Mesothelial cell of epicardium (in vitro differentiated cells): ENCODE results near the gene SESTD1. TPM values are rescaled to one million over a fixed set of nuclear protein-coding genes. Genes with fewer than 3 reads are reported as not detected.

Experiments used
- DNase-seq, 2 experiments: peaks; one replicate each; pipeline ENCODE4 v3.0.0; 2021; ENCODE audit warnings: low spot score in 2 of 2; ENCODE audit not compliant: unreplicated experiment in 2 of 2
- H3K27ac Mint-ChIP-seq: 2 replicates; pipeline ENCODE4 v1.8.0; 2021; ENCODE audit warnings: mixed read lengths
- H3K27me3 Mint-ChIP-seq: 2 replicates; pipeline ENCODE4 v1.8.0; 2021; ENCODE audit warnings: low read depth, mixed read lengths
- H3K36me3 Mint-ChIP-seq: 2 replicates; pipeline ENCODE4 v1.8.0; 2021; ENCODE audit warnings: mixed read lengths
- H3K4me1 Mint-ChIP-seq: 2 replicates; pipeline ENCODE4 v1.8.0; 2021; ENCODE audit warnings: mixed read lengths
- H3K4me3 Mint-ChIP-seq: 2 replicates; pipeline ENCODE4 v1.8.0; 2021; ENCODE audit warnings: mild to moderate bottlenecking, moderate library complexity, mixed read lengths
- H3K9me3 Mint-ChIP-seq: 2 replicates; pipeline ENCODE4 v1.8.0; 2021; ENCODE audit warnings: mixed read lengths
- total RNA-seq: library from RNA; stranded (reverse); gene quantifications from 3 replicates; pipeline ENCODE4 v1.2.1, GENCODE V29; 2021
- TF ChIP-seq, protein P1 (sequence below): fragments of 200-600 bp; sonication (generic); IDR thresholded peaks from one replicate; pipeline ENCODE4 v1.5.0; 2021; ENCODE audit warnings: antibody characterized with exemption; ENCODE audit not compliant: unreplicated experiment

The SESTD1 gene
- total RNA-seq, 1 donor from 2014 or later: 56.9 TPM

DNA sequence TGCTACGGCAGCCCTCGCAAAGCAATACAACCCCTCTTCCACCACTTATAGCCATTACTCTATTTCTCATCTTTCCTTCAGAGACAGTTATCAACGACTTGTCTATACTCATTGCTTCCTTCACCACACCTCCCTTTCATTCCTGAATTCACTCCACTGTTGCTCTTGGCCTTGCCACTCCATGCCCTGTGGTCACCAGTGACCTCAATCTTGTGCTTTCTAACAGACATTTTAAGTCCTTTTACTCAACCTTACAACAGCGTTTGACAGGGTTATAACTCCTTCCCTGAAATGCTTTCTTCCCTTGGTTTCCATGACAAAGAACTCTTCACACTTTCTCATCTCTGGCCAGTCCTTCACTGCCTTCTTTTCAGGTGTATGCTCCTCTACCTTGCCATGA, 124.1 kb downstream of the SESTD1 start:
- H3K4me3 Mint-ChIP-seq: no peak overlapping the region
- H3K27me3 Mint-ChIP-seq: no peaks in the 10 kb centered on the region
- no peaks in the 10 kb centered on the region for H3K4me1 Mint-ChIP-seq
- no peaks in the 10 kb centered on the region for H3K9me3 Mint-ChIP-seq
- TF ChIP-seq, protein P1, sequence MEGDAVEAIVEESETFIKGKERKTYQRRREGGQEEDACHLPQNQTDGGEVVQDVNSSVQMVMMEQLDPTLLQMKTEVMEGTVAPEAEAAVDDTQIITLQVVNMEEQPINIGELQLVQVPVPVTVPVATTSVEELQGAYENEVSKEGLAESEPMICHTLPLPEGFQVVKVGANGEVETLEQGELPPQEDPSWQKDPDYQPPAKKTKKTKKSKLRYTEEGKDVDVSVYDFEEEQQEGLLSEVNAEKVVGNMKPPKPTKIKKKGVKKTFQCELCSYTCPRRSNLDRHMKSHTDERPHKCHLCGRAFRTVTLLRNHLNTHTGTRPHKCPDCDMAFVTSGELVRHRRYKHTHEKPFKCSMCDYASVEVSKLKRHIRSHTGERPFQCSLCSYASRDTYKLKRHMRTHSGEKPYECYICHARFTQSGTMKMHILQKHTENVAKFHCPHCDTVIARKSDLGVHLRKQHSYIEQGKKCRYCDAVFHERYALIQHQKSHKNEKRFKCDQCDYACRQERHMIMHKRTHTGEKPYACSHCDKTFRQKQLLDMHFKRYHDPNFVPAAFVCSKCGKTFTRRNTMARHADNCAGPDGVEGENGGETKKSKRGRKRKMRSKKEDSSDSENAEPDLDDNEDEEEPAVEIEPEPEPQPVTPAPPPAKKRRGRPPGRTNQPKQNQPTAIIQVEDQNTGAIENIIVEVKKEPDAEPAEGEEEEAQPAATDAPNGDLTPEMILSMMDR: no peak
- DNase-seq: no peak
- H3K36me3 Mint-ChIP-seq: peaks cover 6% of the 10 kb centered on the region
- H3K27ac Mint-ChIP-seq: no peak overlapping the region

DNA sequence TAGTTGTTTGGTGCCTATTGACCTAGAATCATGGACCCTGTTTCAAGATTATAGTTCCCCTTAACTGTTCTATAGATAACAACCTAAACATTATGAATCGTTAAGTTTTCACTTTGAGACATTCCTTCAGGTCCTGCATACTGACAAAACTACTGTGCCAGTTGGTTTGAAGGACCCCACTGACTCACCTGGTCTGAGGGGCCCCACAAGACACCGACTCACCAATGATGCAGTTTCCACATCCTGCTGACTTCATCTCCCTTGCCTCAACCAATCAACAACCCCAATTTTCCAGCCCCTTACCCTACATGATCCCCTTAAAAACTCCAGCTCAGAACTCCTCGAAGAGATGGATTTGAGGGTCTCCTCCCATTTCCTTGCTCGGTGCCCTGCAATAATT, 125.1 kb downstream of the SESTD1 start:
- H3K27me3 Mint-ChIP-seq: no peaks in the 10 kb centered on the region
- no peak overlapping the region for H3K4me3 Mint-ChIP-seq
- no peaks in the 10 kb centered on the region for H3K9me3 Mint-ChIP-seq
- TF ChIP-seq, protein P1: no peak
- DNase-seq: no peak
- H3K4me1 Mint-ChIP-seq: no peaks in the 10 kb centered on the region
- no peak overlapping the region for H3K27ac Mint-ChIP-seq
- peaks cover 6% of the 10 kb centered on the region for H3K36me3 Mint-ChIP-seq

GRCh38 chr2:179137200-179137759, 127.4 kb downstream of the SESTD1 start:
- no peak for DNase-seq
- TF ChIP-seq, protein P1: no peak
- Mint-ChIP-seq H3K4me3 (no peak overlapping the region), H3K36me3 (no peaks in the 10 kb centered on the region), H3K9me3 (no peaks in the 10 kb centered on the region), H3K27ac (no peak overlapping the region), H3K4me1 (no peaks in the 10 kb centered on the region), H3K27me3 (no peaks in the 10 kb centered on the region)

DNA sequence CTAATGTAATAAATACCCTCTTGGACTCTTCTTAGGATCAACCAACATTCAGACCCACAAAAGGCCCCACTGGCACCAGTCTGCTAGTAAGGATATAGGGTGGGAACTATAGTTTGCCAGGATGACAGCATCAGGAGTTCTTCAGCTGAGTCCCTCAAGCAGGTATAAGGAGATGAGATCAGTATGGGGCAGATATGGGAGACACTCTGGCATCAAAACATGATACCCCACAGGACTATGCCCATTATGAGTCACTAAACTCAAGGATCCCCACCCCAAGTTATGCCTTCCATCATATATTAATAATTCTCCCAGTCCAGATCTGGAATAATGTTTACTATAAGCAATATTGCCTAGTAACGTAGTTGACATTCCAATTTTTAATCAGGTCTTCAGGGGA, 131.6 kb downstream of the SESTD1 start:
- no peak overlapping the region for H3K27ac Mint-ChIP-seq
- TF ChIP-seq, protein P1: no peak
- H3K27me3 Mint-ChIP-seq: no peaks in the 10 kb centered on the region
- no peak overlapping the region for H3K4me3 Mint-ChIP-seq
- H3K36me3 Mint-ChIP-seq: no peaks in the 10 kb centered on the region
- no peaks in the 10 kb centered on the region for H3K4me1 Mint-ChIP-seq
- no peak for DNase-seq
- no peaks in the 10 kb centered on the region for H3K9me3 Mint-ChIP-seq

DNA sequence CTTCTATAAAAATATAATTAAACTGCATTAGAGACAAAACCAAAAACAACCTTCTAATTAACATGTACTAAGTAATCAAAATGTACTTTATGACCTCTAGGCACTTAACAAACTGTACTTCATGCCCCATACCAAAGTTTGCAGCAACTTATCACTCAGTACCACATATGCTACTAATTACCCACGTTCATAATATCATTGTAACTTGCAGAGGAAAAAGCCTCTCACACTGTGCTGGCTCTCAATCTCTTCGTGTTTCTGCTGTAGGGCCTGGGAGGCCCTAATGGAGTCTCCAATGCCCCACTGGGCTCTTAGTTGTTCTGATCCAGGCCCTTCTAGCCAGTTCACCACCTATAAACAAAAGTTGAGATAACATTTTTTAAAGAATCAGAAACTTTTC, 132.6 kb downstream of the SESTD1 start:
- no peaks in the 10 kb centered on the region for H3K4me1 Mint-ChIP-seq
- H3K27ac Mint-ChIP-seq: peak overlapping the region; percentile 53
- H3K9me3 Mint-ChIP-seq: no peaks in the 10 kb centered on the region
- no peaks in the 10 kb centered on the region for H3K27me3 Mint-ChIP-seq
- DNase-seq: no peak
- TF ChIP-seq, protein P1: no peak
- no peaks in the 10 kb centered on the region for H3K36me3 Mint-ChIP-seq
- H3K4me3 Mint-ChIP-seq: no peak overlapping the region

GRCh38 chr2:179130560-179130959, 134.1 kb downstream of the SESTD1 start:
- no peak for DNase-seq
- Mint-ChIP-seq H3K4me3 (no peak overlapping the region), H3K27me3 (no peaks in the 10 kb centered on the region), H3K4me1 (no peaks in the 10 kb centered on the region), H3K9me3 (no peaks in the 10 kb centered on the region), H3K27ac (no peak overlapping the region), H3K36me3 (no peaks in the 10 kb centered on the region)
- TF ChIP-seq, protein P1: no peak
